SK-N-SH (cell line): ENCODE data around the gene MAGI2. TPM values are rescaled to one million over a fixed set of nuclear protein-coding genes. Genes with fewer than 3 reads are reported as not detected.

Experiments used
- CTCF ChIA-PET: fragments of 300-600, 350-600 bp; formaldehyde crosslinking; extraction: SDS; loops from one replicate; lab custom pipeline; 2021; lab: Yijun Ruan, JAX
- POLR2A ChIA-PET: fragments of 350-600 bp; sonication (Branson Sonifier 250); formaldehyde crosslinking; extraction: SDS; loops from one replicate; lab custom pipeline; 2020; ENCODE audit warnings: antibody characterized with exemption, inconsistent platforms; lab: Yijun Ruan, JAX
- DNase-seq: peaks from one replicate; pipeline ENCODE4 v3.0.0; 2012
- H2AFZ ChIP-seq: fragments of 200-600 bp; sonication (generic); 2 replicates; pipeline ENCODE4 v1.8.1; 2016; ENCODE audit warnings: antibody characterized with exemption, mild to moderate bottlenecking, low read depth
- H3F3A ChIP-seq: fragments of 200-600 bp; sonication (generic); replicated peaks from 2 replicates; pipeline ENCODE3; 2016; ENCODE audit warnings: antibody characterized with exemption, mild to moderate bottlenecking; ENCODE audit not compliant: insufficient read depth
- H3K27ac ChIP-seq, 2 experiments: fragments of 200-500 bp in 1 of 2; fragments of 200-600 bp in 1 of 2; sonication (Bioruptor generic) in 1 of 2; sonication (generic), shearing (Covaris generic) in 1 of 2; 2 replicates each; pipeline versions ENCODE4 v1.5.1 to v1.6.1; 2014 to 2016; ENCODE audit warnings: low read depth in 2 of 2, inconsistent platforms in 1 of 2, low read length in 1 of 2, mild to moderate bottlenecking in 1 of 2, mixed read lengths in 1 of 2
- H3K27me3 ChIP-seq: fragments of 200-600 bp; sonication (generic), shearing (Covaris generic); 2 replicates; pipeline ENCODE4 v1.6.1; 2016; ENCODE audit warnings: mixed run types; ENCODE audit not compliant: insufficient read depth
- H3K36me3 ChIP-seq, 2 experiments: fragments of 200-500 bp in 1 of 2; fragments of 200-600 bp in 1 of 2; sonication (Bioruptor generic) in 1 of 2; sonication (generic) in 1 of 2; replicated peaks in 1 of 2; 2 replicates each; pipeline versions ENCODE3 to v1.5.1; 2014 to 2016; ENCODE audit warnings: low read length in 1 of 2, mild to moderate bottlenecking in 1 of 2; ENCODE audit not compliant: insufficient read depth in 2 of 2, control insufficient read depth in 1 of 2
- H3K4me1 ChIP-seq, 2 experiments: fragments of 200-500 bp in 1 of 2; fragments of 200-600 bp in 1 of 2; sonication (Bioruptor generic) in 1 of 2; sonication (generic), shearing (Covaris generic) in 1 of 2; 2 replicates each; pipeline versions ENCODE4 v1.5.1 to v1.6.1; 2014 to 2016; ENCODE audit warnings: low read depth in 1 of 2, low read length in 1 of 2, mixed run types in 1 of 2; ENCODE audit not compliant: insufficient read depth in 2 of 2, control insufficient read depth in 1 of 2
- H3K4me2 ChIP-seq: fragments of 200-600 bp; sonication (generic), shearing (Covaris generic); 2 replicates; pipeline ENCODE4 v1.6.1; 2017; ENCODE audit warnings: mixed run types
- H3K4me3 ChIP-seq, 2 experiments: fragments of 200-500 bp in 1 of 2; fragments of 200-600 bp in 1 of 2; sonication (Bioruptor generic) in 1 of 2; sonication (generic), shearing (Covaris generic) in 1 of 2; 2 replicates each; pipeline versions ENCODE4 v1.5.1 to v1.8.1; 2014 to 2016; ENCODE audit warnings: low read depth in 2 of 2, inconsistent platforms in 1 of 2, low read length in 1 of 2, mild to moderate bottlenecking in 1 of 2, mixed read lengths in 1 of 2, moderate library complexity in 1 of 2
- H3K79me2 ChIP-seq: fragments of 200-600 bp; sonication (generic); 2 replicates; pipeline ENCODE4 v1.8.1; 2017; ENCODE audit warnings: mild to moderate bottlenecking; ENCODE audit not compliant: insufficient read depth
- H3K9ac ChIP-seq: fragments of 200-600 bp; sonication (generic); 2 replicates; pipeline ENCODE4 v1.6.1; 2017; ENCODE audit warnings: mixed run types
- H3K9me2 ChIP-seq: fragments of 200-600 bp; sonication (generic); 2 replicates; pipeline ENCODE4 v1.6.1; 2017; ENCODE audit warnings: mixed run types
- H3K9me3 ChIP-seq: fragments of 200-600 bp; sonication (generic); 2 replicates; pipeline ENCODE4 v1.6.1; 2017; ENCODE audit warnings: mixed run types, mild to moderate bottlenecking, moderate library complexity
- H4K20me1 ChIP-seq: fragments of 200-600 bp; sonication (generic); 2 replicates; pipeline ENCODE4 v1.6.1; 2017; ENCODE audit warnings: mild to moderate bottlenecking, mixed run types; ENCODE audit not compliant: insufficient read depth
- CHD2 ChIP-seq: fragments of 150-350 bp; IDR thresholded peaks from 2 replicates; pipeline ENCODE4 v1.6.1; 2018; ENCODE audit warnings: low read length; ENCODE audit not compliant: partially characterized antibody
- EP300 ChIP-seq, 2 experiments: IDR thresholded peaks; 2 replicates each; pipeline versions ENCODE4 v1.4.0 to v1.6.1; 2012; ENCODE audit warnings: borderline replicate concordance in 1 of 2, low read depth in 1 of 2, low read length in 1 of 2
- EZH2phosphoT487 ChIP-seq: fragments of 200-600 bp; sonication (generic); IDR thresholded peaks from 2 replicates; pipeline ENCODE4 v1.6.1; 2017; ENCODE audit warnings: low read depth, mixed run types, mild to moderate bottlenecking, antibody characterized with exemption, moderate library complexity, borderline replicate concordance
- FOXJ3 ChIP-seq: sonication (generic); formaldehyde crosslinking; IDR thresholded peaks from 2 replicates; pipeline ENCODE4 v1.5.1; 2020; ENCODE audit warnings: mild to moderate bottlenecking, missing genetic modification reagents
- FOXM1 ChIP-seq: IDR thresholded peaks from 2 replicates; pipeline ENCODE4 v1.4.0; 2012; ENCODE audit warnings: low read depth, mild to moderate bottlenecking
- GABPA ChIP-seq: IDR thresholded peaks from 2 replicates; pipeline ENCODE4 v1.4.0; 2012; ENCODE audit warnings: low read depth, mild to moderate bottlenecking
- GATA2 ChIP-seq: sonication (generic); formaldehyde crosslinking; IDR thresholded peaks from 2 replicates; pipeline ENCODE4 v1.5.0; 2020; ENCODE audit warnings: mild to moderate bottlenecking, missing genetic modification reagents
- JUND ChIP-seq: IDR thresholded peaks from 2 replicates; pipeline ENCODE4 v1.4.0; 2012
- NFIC ChIP-seq: IDR thresholded peaks from 2 replicates; pipeline ENCODE4 v1.4.0; 2012; ENCODE audit warnings: borderline replicate concordance
- RAD21 ChIP-seq: IDR thresholded peaks from 2 replicates; pipeline ENCODE4 v1.6.1; 2012; ENCODE audit warnings: mild to moderate bottlenecking, low read length
- RCOR1 ChIP-seq: fragments of 150-350 bp; IDR thresholded peaks from 2 replicates; pipeline ENCODE4 v1.6.1; 2017; ENCODE audit warnings: antibody characterized with exemption, low read length
- RFX5 ChIP-seq: IDR thresholded peaks from 2 replicates; pipeline ENCODE4 v1.6.1; 2012; ENCODE audit warnings: mild to moderate bottlenecking, improper control_type of control experiment, low read length
- SMC3 ChIP-seq: IDR thresholded peaks from 2 replicates; pipeline ENCODE4 v1.6.1; 2012; ENCODE audit warnings: low read depth, low read length, improper control_type of control experiment
- TCF12 ChIP-seq: IDR thresholded peaks from 2 replicates; pipeline ENCODE4 v1.4.0; 2012
- WGBS: methylation state at CpG from one replicate; pipeline ENCODE4 v1.1.6; 2017; ENCODE audit warnings: low lambda C conversion rate; 5-methylcytosine and 5-hydroxymethylcytosine counted together
- polyA plus RNA-seq, 3 experiments: library from polyadenylated mRNA; depleted of rRNA; stranded (reverse); fragments of >200 nt; gene quantifications; 2 replicates each; pipeline ENCODE4 v1.2.3, GENCODE V29; 2012
- TF ChIP-seq, protein P1 (sequence below): IDR thresholded peaks from 2 replicates; pipeline ENCODE4 v1.4.0; 2012; ENCODE audit warnings: low read depth
- TF ChIP-seq, protein P2 (sequence below): fragments of 150-350 bp; IDR thresholded peaks from 2 replicates; pipeline ENCODE4 v1.6.1; 2016; ENCODE audit warnings: mild to moderate bottlenecking, low read depth, low read length
- TF ChIP-seq, protein P3 (sequence below): IDR thresholded peaks from 2 replicates; pipeline ENCODE4; 2012
- TF ChIP-seq, protein P4 (sequence below): fragments of 200-600 bp; sonication (generic); IDR thresholded peaks from 2 replicates; pipeline ENCODE4 v1.6.1; 2017; ENCODE audit warnings: antibody characterized with exemption, mild to moderate bottlenecking, moderate library complexity
- TF ChIP-seq, protein P5 (sequence below): IDR thresholded peaks from 2 replicates; pipeline ENCODE4 v1.4.0; 2012; ENCODE audit warnings: low read depth, borderline replicate concordance

MAGI2 gene
- polyA plus RNA-seq, 1 of the 3 experiments (the other 2 are of a cell fraction) = 1.1 TPM

DNA sequence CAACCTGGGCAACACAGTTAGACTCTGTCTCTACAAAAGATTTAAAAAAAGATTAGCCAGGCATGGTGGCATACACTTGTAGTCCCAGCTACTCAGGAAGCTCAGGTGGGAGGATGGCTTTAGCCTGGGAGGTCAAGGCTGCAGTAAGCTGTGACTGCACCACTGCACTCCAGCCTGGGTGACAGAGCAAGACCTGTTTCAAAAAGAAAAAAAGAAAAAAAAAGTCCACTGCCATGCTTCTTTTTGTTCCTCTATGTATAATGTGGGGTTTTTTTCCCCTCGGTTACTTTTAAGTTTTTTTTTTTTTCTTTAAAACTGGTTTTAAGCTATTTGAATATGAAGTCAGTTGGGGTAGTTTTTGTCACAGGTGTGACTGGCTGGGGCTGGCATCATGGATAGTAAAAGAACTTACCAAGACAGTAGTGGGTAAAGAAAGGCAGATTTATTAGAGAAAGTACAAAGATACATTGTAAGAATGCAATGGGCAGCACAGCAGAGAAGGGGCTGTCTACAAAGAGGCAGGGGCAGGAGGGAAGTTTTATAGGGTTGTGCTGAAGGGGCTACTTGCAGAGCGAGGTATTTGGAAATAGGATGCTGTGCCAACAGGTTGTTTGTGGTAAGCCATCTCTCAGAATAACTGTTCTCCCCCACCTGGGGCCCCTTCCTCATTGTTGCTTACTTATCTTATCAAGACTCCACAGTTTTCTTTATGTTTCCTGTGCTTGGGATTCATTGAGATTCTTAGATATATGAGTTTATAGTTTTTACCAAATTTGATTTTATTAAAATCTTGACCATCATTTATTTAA, 1477.6 kb downstream of the MAGI2 start:
- Histone ChIP-seq H3K4me1 (peaks cover 0 to 5% of the 10 kb centered on the region in 2 experiments; a peak in 1 of 4 replicates), H3K9me3 (no peaks in the 10 kb centered on the region), H3K4me3 (no peak overlapping the region), H4K20me1 (no peaks in the 10 kb centered on the region), H3K27me3 (no peaks in the 10 kb centered on the region), H3K36me3 (no peaks in the 10 kb centered on the region), H3K27ac (no peak overlapping the region), H3K79me2 (no peaks in the 10 kb centered on the region), H2AFZ (no peak overlapping the region), H3K9ac (no peak overlapping the region), H3K4me2 (no peak overlapping the region), H3F3A (peaks cover 5% of the 10 kb centered on the region), H3K9me2 (no peaks in the 10 kb centered on the region)
- TF ChIP-seq, protein P1, sequence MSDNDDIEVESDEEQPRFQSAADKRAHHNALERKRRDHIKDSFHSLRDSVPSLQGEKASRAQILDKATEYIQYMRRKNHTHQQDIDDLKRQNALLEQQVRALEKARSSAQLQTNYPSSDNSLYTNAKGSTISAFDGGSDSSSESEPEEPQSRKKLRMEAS = no peak
- TF ChIP-seq, protein P2, sequence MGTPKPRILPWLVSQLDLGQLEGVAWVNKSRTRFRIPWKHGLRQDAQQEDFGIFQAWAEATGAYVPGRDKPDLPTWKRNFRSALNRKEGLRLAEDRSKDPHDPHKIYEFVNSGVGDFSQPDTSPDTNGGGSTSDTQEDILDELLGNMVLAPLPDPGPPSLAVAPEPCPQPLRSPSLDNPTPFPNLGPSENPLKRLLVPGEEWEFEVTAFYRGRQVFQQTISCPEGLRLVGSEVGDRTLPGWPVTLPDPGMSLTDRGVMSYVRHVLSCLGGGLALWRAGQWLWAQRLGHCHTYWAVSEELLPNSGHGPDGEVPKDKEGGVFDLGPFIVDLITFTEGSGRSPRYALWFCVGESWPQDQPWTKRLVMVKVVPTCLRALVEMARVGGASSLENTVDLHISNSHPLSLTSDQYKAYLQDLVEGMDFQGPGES = no peak
- TF ChIP-seq GABPA (no peak), RAD21 (no peak), RCOR1 (no peak)
- POLR2A ChIA-PET = no interaction called here
- 85% methylated on average over 2 of the region's 2 CpGs for whole genome bisulfite sequencing
- no peak for DNase-seq
- CTCF ChIA-PET = interaction anchor here (0.9 kb wide), 1 partner anchor 246 kb away, joined by 3 read pairs; no protein-coding TSS in a partner anchor

DNA sequence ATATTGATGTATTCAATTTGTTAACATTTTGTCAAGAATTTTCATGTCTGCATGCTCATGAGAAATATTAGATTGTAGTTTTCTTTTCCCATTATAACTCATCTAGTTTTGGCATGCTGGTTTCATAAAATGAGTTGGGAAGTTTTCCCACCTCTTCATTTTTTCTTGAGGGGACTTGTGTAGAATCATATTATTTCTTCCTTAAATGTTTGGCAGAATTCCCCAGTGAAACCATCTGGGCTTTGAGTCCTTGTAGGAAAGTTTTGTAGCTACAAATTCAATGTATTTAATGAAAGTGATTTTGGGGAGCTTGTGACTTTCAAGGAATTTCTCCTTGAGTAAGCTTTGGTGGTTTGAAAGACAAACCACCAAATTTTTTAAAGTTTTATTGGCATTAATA, 1481.7 kb downstream of the MAGI2 start:
- H3K4me1 ChIP-seq = no peaks in the 10 kb centered on the region
- H3K9me3 ChIP-seq = no peaks in the 10 kb centered on the region
- TF ChIP-seq CHD2 (no peak), TCF12 (no peak), GATA2 (CRISPR knock-in tag) (no peak), RAD21 (no peak), EZH2phosphoT487 (no peak), FOXJ3 (CRISPR knock-in tag) (no peak), FOXM1 (no peak), SMC3 (no peak), RFX5 (no peak), JUND (no peak), EP300 (IDR thresholded peaks at IDR 0.05; ENCODE audit: borderline replicate concordance in 1 of 2, low read depth in 1 of 2, low read length in 1 of 2) (no peak), NFIC (no peak)
- TF ChIP-seq, protein P3, sequence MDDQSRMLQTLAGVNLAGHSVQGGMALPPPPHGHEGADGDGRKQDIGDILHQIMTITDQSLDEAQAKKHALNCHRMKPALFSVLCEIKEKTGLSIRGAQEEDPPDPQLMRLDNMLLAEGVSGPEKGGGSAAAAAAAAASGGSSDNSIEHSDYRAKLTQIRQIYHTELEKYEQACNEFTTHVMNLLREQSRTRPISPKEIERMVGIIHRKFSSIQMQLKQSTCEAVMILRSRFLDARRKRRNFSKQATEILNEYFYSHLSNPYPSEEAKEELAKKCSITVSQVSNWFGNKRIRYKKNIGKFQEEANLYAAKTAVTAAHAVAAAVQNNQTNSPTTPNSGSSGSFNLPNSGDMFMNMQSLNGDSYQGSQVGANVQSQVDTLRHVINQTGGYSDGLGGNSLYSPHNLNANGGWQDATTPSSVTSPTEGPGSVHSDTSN = no peak
- TF ChIP-seq, protein P4, sequence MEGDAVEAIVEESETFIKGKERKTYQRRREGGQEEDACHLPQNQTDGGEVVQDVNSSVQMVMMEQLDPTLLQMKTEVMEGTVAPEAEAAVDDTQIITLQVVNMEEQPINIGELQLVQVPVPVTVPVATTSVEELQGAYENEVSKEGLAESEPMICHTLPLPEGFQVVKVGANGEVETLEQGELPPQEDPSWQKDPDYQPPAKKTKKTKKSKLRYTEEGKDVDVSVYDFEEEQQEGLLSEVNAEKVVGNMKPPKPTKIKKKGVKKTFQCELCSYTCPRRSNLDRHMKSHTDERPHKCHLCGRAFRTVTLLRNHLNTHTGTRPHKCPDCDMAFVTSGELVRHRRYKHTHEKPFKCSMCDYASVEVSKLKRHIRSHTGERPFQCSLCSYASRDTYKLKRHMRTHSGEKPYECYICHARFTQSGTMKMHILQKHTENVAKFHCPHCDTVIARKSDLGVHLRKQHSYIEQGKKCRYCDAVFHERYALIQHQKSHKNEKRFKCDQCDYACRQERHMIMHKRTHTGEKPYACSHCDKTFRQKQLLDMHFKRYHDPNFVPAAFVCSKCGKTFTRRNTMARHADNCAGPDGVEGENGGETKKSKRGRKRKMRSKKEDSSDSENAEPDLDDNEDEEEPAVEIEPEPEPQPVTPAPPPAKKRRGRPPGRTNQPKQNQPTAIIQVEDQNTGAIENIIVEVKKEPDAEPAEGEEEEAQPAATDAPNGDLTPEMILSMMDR = no peak
- TF ChIP-seq, protein P5, sequence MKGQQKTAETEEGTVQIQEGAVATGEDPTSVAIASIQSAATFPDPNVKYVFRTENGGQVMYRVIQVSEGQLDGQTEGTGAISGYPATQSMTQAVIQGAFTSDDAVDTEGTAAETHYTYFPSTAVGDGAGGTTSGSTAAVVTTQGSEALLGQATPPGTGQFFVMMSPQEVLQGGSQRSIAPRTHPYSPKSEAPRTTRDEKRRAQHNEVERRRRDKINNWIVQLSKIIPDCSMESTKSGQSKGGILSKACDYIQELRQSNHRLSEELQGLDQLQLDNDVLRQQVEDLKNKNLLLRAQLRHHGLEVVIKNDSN = no peak
- peaks cover 5% of the 10 kb centered on the region for H3F3A ChIP-seq
- H3K9ac ChIP-seq = no peak overlapping the region
- no peak overlapping the region for H3K4me2 ChIP-seq
- no peaks in the 10 kb centered on the region for H3K27me3 ChIP-seq
- no peaks in the 10 kb centered on the region for H3K9me2 ChIP-seq
- no peak overlapping the region for H3K27ac ChIP-seq
- no peaks in the 10 kb centered on the region for H3K79me2 ChIP-seq
- H2AFZ ChIP-seq = no peak overlapping the region
- H4K20me1 ChIP-seq = no peaks in the 10 kb centered on the region
- DNase-seq = no peak
- POLR2A ChIA-PET = no interaction called here
- H3K4me3 ChIP-seq = no peak overlapping the region
- no peaks in the 10 kb centered on the region for H3K36me3 ChIP-seq
- CTCF ChIA-PET = interaction anchor here (0.7 to 1.3 kb wide), 3 partner anchors 11 to 48 kb away, joined by 3 to 4 read pairs (median 3); no protein-coding TSS in a partner anchor
